GM23248 (cell line): ENCODE measurements around the gene MAPK4.

Experiments
- EZH2 ChIP-seq: fragments of 200-600 bp; sonication (generic); IDR thresholded peaks from 2 replicates; pipeline ENCODE4 v1.6.1; 2018; ENCODE audit warnings: antibody characterized with exemption, mild to moderate bottlenecking; ENCODE audit not compliant: insufficient read depth, poor library complexity, severe bottlenecking
- EZH2phosphoT487 ChIP-seq: fragments of 200-600 bp; sonication (generic); IDR thresholded peaks from 2 replicates; pipeline ENCODE4 v1.6.1; 2018; ENCODE audit warnings: antibody characterized with exemption, moderate library complexity, mild to moderate bottlenecking, low read depth; ENCODE audit not compliant: insufficient read depth

DNA sequence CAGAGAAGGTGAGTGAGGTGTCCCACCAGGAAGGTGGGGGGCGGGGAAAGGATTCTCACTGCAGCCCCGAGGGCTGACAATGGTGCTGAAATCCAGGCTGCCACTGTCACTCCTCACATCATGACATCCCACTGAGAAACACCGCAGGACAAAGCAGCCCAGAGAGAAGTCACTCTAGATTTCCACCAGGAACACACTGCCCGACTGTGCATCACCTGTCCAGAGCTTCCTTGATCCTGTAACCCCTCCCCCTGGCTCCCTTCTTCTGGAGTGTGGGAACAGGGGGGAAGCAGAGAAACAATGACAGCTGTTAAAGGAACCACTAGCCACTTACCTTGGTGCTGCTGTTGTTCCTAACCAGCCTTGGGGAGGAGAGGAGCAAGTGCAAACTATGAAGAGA lies 190.1 kb downstream of the MAPK4 start:
- TF ChIP-seq EZH2 (no peak), EZH2phosphoT487 (no peak)
